ENCODE results near the gene SYT13. TPM values are rescaled to one million over a fixed set of nuclear protein-coding genes. Genes with fewer than 3 reads are reported as not detected.

Gene SYT13
- total RNA-seq, 1 donor: not detected

DNA sequence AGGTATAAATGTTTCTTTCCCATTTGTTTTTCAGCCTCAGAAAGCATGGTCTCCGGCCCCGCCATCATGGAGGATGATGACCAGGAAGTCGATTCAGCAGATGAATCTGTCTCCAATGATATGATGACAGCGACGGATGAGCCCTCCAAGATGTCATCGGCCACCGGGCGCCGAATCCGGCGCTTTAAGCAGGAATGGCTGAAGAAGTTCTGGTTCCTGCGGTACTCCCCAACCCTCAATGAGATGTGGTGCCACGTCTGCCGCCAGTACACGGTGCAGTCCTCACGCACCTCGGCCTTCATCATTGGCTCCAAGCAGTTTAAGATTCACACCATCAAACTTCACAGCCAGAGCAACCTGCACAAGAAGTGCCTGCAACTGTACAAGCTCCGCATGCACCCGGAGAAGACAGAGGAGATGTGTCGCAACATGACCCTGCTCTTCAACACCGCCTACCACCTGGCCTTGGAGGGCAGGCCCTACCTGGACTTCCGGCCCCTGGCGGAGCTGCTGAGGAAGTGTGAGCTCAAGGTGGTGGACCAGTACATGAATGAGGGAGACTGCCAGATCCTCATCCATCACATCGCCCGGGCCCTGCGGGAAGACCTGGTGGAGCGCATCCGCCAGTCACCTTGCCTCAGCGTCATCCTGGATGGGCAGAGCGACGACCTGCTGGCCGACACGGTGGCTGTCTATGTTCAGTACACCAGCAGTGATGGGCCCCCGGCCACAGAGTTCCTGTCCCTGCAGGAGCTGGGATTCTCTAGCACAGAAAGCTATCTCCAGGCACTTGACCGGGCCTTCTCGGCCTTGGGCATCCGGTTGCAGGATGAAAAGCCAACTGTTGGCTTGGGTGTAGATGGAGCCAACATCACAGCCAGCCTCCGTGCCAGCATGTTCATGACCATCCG lies 59.9 kb downstream of the SYT13 start:
- TF ChIP-seq, protein P1, sequence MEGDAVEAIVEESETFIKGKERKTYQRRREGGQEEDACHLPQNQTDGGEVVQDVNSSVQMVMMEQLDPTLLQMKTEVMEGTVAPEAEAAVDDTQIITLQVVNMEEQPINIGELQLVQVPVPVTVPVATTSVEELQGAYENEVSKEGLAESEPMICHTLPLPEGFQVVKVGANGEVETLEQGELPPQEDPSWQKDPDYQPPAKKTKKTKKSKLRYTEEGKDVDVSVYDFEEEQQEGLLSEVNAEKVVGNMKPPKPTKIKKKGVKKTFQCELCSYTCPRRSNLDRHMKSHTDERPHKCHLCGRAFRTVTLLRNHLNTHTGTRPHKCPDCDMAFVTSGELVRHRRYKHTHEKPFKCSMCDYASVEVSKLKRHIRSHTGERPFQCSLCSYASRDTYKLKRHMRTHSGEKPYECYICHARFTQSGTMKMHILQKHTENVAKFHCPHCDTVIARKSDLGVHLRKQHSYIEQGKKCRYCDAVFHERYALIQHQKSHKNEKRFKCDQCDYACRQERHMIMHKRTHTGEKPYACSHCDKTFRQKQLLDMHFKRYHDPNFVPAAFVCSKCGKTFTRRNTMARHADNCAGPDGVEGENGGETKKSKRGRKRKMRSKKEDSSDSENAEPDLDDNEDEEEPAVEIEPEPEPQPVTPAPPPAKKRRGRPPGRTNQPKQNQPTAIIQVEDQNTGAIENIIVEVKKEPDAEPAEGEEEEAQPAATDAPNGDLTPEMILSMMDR (IDR thresholded peaks at IDR 0.05; ENCODE audit: insufficient read depth, low read length): no peak
- no peak overlapping the region for H3K4me3 ChIP-seq (ENCODE audit: low read depth, low read length)
- DNase-seq (ENCODE audit: low read depth): no peak

DNA sequence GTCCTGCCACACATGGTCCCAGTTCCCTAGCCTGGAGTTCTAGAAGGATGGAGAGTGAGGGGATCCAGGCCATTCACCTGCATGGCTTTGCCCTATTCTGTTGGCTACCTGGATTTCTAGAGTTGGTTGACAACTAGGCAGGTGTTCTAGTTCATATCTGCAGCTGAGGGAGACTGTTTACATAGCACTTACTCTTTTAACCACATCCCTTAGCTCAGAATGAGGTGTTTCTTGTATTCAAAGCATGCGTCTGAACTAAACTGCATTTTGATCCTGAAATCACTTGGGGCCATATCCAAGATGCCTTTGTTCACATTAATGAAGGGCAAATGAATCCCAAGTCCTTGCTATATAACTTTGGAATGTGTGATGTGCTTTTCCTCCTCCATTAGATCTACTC lies 60.9 kb downstream of the SYT13 start:
- H3K4me3 ChIP-seq (ENCODE audit: low read depth, low read length): no peak overlapping the region
- no peak for DNase-seq (ENCODE audit: low read depth)
- TF ChIP-seq, protein P1 (IDR thresholded peaks at IDR 0.05; ENCODE audit: insufficient read depth, low read length): no peak

DNA sequence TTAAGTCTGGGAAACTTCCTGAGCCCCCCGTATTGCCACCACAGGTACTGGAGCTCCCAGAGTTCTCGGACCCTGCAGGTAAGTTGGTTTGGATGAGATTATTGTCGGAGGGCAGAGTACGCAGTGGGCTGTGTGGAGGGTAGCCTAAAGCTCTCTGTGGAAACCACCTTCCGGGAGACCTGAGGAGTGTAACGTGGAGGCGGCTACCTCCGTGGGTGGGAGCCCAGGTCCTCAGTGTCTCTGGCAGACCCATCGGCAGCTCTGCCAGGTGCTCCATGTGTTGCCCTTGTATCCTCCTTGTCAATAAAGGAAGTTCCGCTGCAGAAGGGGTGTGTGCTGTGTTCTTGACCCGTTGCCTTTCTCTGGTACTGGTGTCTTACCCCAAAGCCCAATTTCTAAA lies 61.4 kb downstream of the SYT13 start:
- DNase-seq (ENCODE audit: low read depth): no peak
- no peak overlapping the region for H3K4me3 ChIP-seq (ENCODE audit: low read depth, low read length)
- TF ChIP-seq, protein P1 (IDR thresholded peaks at IDR 0.05; ENCODE audit: insufficient read depth, low read length): no peak

DNA sequence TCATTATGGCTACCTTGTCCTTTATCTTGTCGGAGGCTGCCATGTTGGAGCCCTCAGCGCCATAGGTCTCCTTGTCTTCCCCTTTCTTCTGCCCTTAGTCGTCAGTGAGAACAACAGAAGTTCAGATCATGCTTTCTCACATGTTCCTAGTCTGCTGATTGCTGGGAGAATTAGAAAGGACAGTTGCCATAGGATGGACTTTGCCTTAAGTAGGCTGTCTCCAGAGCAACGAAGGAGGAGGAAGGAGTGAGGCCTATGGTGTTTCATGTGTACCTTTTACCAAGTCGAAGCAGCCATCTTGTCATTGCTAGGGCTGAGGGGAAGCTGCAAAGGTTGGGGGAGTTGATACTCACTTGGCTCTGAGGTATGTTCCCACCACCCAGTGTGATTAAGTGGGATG lies 62.6 kb downstream of the SYT13 start:
- TF ChIP-seq, protein P1 (IDR thresholded peaks at IDR 0.05; ENCODE audit: insufficient read depth, low read length): no peak
- no peak for DNase-seq (ENCODE audit: low read depth)
- H3K4me3 ChIP-seq (ENCODE audit: low read depth, low read length): no peak overlapping the region

DNA sequence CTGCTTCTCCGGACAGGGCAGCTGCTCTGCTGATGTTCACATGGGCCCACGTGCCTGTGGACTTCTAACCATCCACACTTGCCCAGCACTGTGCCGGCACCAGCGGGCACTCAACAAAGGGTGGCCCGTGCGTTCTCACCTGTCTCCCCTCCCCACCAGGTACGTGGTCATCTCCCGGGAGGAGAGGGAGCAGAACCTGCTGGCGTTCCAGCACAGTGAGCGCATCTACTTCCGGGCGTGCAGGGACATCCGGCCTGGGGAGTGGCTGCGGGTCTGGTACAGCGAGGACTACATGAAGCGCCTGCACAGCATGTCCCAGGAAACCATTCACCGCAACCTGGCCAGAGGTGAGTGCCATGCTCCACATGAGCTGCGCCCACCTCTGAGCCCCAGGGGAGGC lies 66.7 kb downstream of the SYT13 start:
- TF ChIP-seq, protein P1 (IDR thresholded peaks at IDR 0.05; ENCODE audit: insufficient read depth, low read length): no peak
- no peak for DNase-seq (ENCODE audit: low read depth)
- H3K4me3 ChIP-seq (ENCODE audit: low read depth, low read length): no peak overlapping the region

DNA sequence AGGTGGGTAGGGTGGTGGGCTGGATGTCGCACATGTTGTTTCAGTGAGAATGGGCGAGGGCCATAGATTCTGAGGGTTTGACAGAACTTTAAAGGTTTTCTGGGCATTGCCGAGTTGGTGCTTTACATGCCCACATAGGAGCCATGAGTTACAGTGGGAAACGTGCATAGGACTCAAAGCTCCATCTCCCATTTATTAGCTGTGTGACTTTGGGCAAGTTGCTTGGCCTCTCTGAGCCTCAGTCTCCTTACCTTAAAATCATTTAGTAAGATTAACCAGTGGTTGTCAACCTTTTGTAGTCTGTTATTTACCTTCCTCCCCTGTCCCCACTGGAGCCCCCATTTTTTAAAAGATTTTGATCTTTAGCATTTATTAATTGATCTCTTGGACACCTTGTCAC lies 67.4 kb downstream of the SYT13 start:
- DNase-seq (ENCODE audit: low read depth): no peak
- no peak overlapping the region for H3K4me3 ChIP-seq (ENCODE audit: low read depth, low read length)
- TF ChIP-seq, protein P1 (IDR thresholded peaks at IDR 0.05; ENCODE audit: insufficient read depth, low read length): no peak

All from fibroblast of the aortic adventitia (primary cell).